H1 (cell line): Measurements from ENCODE around the gene GEN1. TPM values are rescaled to one million over a fixed set of nuclear protein-coding genes. Genes with fewer than 3 reads are reported as not detected.

Experiments
- polyA plus RNA-seq, 7 experiments: library from polyadenylated mRNA; depleted of rRNA in 3 of 7; stranded (reverse) in 5 of 7; unstranded in 2 of 7; fragments of >200 nt in 5 of 7; fragments of 200-250 nt in 2 of 7; gene quantifications; 1 replicate in 5 of 7; 2 replicates in 1 of 7; 4 replicates in 1 of 7; pipeline versions ENCODE4 v1.2.1 to v1.2.3, GENCODE V29; 2011 to 2013; ENCODE audit warnings: missing spikeins in 2 of 7, mixed read lengths in 2 of 7
- total RNA-seq: library from RNA; stranded (reverse); fragmentation: NEBNext Ultra II Directional; extraction: Animal tissue kit (Norgen Biotek cat#: 25700); gene quantifications from 2 replicates; pipeline ENCODE4 v1.2.1, GENCODE V29; 2021

The GEN1 gene
- total and polyA plus RNA-seq, 2 of the 8 experiments (the other 6 are each of a cell fraction or from before 2014, with no cell fraction given): 6.9 to 19.2 TPM

Other genes with a start within 250 kb of the GEN1 start
- gene RAD51AP2, start 235.7 kb upstream of the GEN1 start, total RNA-seq: 0.08 and 0.20 TPM in 2 replicates
- 0.02 and 0.03 TPM in 2 replicates for gene RAD51AP2, start 235.7 kb upstream of the GEN1 start, polyA plus RNA-seq (2011; rRNA removed)
- gene VSNL1, start 213.4 kb upstream of the GEN1 start, total RNA-seq: 108 and 113 TPM in 2 replicates
- gene VSNL1, start 213.4 kb upstream of the GEN1 start, polyA plus RNA-seq (2011; rRNA removed): 34.7 and 49.4 TPM in 2 replicates
- gene SMC6, start 328 bp upstream of the GEN1 start, total RNA-seq: 48.5 and 49.5 TPM in 2 replicates
- 6.1 and 9.7 TPM in 2 replicates for gene SMC6, start 328 bp upstream of the GEN1 start, polyA plus RNA-seq (2011; rRNA removed)
- gene MSGN1, start 62.3 kb downstream of the GEN1 start, total RNA-seq: not detected in 2 replicates
- not detected in 2 replicates for gene MSGN1, start 62.3 kb downstream of the GEN1 start, polyA plus RNA-seq (2011; rRNA removed)
- 20.5 and 22.7 TPM in 2 replicates for gene KCNS3, start 124.5 kb downstream of the GEN1 start, total RNA-seq
- 23.0 and 28.6 TPM in 2 replicates for gene KCNS3, start 124.5 kb downstream of the GEN1 start, polyA plus RNA-seq (2011; rRNA removed)